Stimulated activated naive CD8-positive, alpha-beta T cell treated with anti-CD3 and anti-CD28 coated beads, Interleukin-15, Interleukin-2, amounts not matched to agents 100 U/mL and 50 U/mL, for 24 hours (primary cell): Measurements from ENCODE around the gene CEP112.
A peak's percentile ranks its signal among the peaks of the same experiment; 100 is the strongest.
"Not testable (repeated sequence)": the region's sequence is repeated elsewhere in the genome, so short reads cannot be mapped to it uniquely, and the experiment has no call there.

ENCODE experiments used
- ATAC-seq: fragments of 150-1000 bp; cut with Tn5 transposase; one replicate; pipeline ENCODE4 v1.10.0; 2021
- DNase-seq: peaks from one replicate; pipeline ENCODE4 v3.0.0; 2021

CEP112 gene

GRCh38 chr17:65684631-65685030 lies 507.3 kb downstream of the CEP112 start:
- DNase-seq (no peak), ATAC-seq (no peak)

DNA sequence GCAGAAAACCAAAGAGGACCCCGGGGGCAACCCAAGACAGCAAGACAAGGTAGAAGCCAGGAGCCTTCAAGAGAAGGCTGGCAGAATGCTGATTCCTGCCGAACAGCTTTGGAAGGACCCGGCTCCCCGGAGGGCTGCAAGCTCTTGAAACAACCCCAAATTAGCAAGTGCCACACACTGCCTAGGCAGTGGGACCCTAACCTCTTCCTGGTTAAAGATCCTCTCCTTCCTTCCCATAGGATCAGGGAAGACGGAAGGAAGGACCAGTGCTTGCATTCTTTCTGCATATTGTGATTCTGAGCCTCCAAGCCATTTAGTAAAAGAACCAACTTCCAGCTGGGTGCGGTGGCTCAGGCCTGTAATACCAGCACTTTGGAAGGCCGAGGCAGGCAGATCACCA lies 508.5 kb downstream of the CEP112 start:
- no peak for DNase-seq
- ATAC-seq: no peak

DNA sequence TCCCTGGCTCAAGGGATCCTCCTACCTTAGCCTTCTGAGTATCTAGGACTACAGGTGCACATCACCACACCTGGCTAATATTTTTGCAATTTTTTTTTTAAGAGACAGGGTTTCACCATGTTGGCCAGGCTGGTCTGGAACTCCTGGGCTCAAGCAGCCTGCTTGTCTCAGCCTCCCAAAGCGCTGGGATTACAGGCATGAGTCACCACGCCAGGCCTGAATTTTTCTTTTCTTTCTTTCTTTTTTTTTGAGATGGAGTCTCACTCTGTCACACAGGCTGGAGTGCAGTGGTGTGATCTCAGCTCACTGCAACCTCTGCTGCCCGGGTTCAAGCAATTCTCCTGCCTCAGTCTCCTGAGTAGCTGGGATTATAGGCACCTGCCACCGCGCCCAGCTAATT lies 510.2 kb downstream of the CEP112 start:
- ATAC-seq, DNase-seq: not testable (repeated sequence)

- no peak for DNase-seq
- no peak for ATAC-seq
Measured at GRCh38 chr17:65679165-65679845, 512.6 kb downstream of the CEP112 start.

DNA sequence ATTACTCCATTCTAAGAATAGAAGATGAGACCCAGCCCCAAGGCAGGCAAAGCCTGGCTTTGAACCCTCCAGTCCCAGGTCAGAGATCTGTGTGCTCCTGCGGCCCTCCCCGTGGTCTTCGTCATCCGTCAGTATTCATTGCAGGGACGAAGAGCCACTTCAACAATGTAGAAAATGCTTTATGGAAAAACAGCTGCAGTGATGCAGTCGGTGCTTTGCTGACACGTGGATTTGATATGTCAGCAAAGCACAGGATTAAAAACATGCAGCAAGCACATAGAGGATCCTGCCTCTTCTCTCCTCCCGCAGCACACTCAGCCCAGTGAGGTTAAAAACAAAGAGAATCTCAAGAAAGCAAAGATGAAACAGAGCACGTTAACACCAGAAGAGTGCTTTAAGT lies 513.4 kb downstream of the CEP112 start:
- no peak for DNase-seq
- no peak for ATAC-seq

DNA sequence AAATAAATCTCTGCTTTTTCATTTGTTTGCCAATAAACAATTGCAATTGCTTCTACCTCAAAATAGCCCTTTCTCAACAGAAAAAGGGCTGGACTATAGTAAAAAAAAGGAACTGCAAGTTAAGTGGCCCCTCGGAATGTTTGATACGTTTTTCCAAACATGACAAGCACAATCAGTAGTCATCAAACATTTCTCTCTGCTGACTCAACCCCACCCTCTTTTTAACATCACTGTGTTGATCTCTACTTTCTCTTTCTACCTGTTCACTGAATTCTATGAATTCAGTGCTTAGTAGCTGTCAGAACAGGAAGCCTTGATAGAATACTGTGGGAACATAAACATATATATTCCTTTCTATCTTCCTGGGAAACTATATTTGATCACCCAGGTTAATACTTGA lies 514.0 kb downstream of the CEP112 start:
- DNase-seq: no peak
- ATAC-seq: no peak

DNA sequence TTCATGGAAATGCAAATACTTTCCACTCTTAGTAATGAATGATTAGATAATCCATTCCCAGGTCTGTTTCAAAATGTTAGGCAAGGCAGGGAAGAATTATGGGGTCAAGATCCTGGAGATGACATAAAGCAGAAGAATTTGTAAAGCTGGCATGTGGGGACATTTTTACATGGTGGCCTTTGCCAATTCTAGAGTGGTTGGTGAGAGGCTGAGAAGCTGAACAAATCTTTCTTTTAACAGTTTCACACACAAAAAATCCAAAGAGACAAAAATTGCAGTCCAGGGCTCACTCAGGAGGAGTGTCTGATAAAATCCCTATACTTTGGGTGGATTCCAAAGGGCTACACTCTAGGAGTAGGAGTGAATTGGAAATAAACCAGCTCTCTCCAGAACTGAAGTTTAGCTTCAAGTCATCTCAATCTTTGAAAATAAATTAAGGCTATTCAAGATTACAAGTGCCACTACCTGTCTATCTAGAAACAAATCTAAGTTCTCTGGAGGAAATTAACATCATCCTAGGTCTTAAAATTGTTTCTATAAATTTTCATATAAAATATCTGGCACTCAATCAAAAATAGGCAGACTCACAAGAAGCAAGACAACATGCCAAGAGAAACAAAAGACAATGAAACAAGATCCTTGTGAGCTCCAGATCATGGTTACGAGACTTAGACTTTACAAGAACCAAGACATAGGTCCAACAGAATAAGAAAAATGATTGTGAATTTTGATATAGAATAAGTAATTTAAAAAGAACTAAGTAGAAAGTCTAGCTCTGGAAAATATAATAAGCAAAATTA lies 517.5 kb downstream of the CEP112 start:
- no peak for ATAC-seq
- no peak for DNase-seq

GRCh38 chr17:65670667-65671371 lies 521.1 kb downstream of the CEP112 start:
- DNase-seq: no peak
- ATAC-seq: no peak

DNA sequence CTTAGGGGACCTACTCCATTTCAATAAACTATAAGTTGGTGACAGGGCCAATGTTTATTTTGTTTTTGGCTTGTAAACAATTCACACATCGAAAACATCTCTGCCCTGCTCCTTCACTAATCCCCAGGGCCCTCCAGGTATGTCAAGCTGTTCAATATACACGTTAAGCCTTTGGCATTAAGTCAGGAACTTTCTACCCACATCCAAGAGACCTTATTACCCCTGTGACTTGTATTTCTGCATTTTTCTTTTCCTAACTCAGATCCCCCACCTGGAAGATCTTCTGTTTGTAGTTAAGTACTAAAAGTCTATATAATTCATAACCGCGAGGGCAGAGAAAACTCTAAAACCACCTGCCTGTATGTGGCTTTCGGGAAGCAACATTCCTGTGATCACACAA lies 523.7 kb downstream of the CEP112 start:
- ATAC-seq (no peak), DNase-seq (no peak)

GRCh38 chr17:65667656-65668055 lies 524.3 kb downstream of the CEP112 start:
- ATAC-seq (no peak), DNase-seq (no peak)

- ATAC-seq (no peak), DNase-seq (no peak)
Measured at GRCh38 chr17:65666876-65667321, 525.0 kb downstream of the CEP112 start.

GRCh38 chr17:65665966-65666365 lies 526.0 kb downstream of the CEP112 start:
- DNase-seq (no peak), ATAC-seq (no peak)

DNA sequence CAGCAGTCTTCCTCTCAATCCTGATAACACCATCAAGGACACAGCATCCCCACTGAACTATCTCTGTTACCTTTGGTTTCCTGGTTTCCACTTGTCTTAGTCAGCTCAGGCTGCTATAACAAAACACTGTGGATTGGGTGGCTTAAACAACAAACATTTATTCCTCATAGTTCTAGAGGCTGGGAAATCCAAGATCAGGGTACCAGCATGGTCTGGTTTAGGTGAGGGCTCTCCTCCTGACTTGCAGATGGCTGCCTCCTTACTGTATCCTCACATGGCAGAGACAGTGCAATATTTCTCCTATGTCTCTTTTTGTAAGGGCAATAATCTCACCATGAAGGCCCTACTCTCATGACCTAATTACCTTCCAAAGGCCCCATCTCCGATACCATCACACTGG lies 527.2 kb downstream of the CEP112 start:
- no peak for ATAC-seq
- DNase-seq: no peak

DNA sequence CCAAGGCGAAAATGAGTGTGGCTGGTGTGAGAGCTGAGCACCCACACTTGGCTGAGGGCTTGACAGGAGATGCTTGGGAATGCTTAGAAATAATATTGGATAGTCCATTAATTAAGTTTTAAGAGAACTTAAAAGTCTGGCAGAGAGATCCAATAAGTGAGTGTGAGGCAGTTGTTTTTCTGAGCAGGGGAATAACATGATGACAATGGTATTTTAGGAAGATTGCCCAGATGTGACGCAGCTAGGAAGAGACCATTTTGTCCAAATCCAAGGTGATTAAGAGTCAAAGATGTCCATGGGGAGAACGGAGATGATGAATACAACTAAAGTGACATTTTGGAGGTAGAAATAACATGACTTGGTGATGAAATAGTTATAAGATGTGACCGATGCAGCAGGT lies 527.7 kb downstream of the CEP112 start:
- DNase-seq: no peak
- no peak for ATAC-seq

- no peak for DNase-seq
- ATAC-seq: no peak
Measured at GRCh38 chr17:65662196-65662595, 529.7 kb downstream of the CEP112 start.

- no peak for DNase-seq
Measured at GRCh38 chr17:65660947-65661346, 531.0 kb downstream of the CEP112 start.

DNA sequence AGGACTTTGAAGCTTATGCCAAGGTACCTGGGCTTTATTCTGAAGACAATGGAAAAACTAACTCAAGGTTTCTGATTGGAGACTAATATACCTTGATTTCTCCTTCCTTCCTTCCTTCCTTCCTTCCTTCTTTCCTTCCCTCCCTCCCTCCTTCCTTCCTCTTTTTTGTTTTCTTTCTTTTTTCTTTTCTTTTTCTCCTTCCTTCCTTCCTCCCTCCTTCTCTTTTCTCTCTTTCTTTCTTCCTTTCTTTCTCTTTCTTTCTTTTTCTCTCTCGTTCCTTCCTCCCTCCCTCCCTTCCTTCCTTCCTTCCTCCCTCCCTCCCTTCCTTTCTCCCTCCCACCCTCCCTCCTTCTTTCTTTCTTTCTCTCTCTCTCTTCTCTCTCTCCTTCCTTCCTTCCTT lies 531.9 kb downstream of the CEP112 start:
- DNase-seq (no peak), ATAC-seq (no peak)

More at GRCh38 chr17:65660947-65661346, 531.0 kb downstream of the CEP112 start:
- ATAC-seq: no peak

- DNase-seq (no peak), ATAC-seq (no peak)
Measured at GRCh38 chr17:65659512-65659911, 532.4 kb downstream of the CEP112 start.

DNA sequence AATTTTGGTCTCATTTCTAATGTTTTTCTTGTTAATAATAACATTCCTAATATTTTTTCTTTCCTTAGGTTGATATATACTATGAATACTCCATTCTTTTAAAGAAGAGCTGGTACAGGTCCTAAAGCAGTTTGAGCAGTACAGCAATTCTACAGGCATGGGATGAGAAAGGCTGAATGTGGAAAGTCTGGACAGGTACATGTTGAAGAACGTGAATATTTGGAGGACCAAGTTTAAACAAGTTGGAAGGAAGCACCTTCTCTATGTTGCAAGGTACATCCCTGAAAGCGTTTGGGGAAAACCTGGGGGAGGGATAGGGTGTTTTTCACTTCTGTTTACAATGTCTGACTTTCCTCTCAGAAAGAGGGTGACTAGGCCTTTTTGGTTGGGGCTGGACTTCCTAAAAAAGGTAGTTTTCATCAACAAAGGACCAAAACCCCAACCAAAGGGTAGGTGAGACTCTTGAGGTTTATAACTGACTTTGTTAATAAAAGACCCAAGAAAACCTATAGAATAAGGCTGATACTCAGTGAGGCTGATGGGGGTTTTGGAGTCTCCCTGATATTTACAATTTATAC lies 534.6 kb downstream of the CEP112 start:
- no peak for DNase-seq
- ATAC-seq: no peak

DNA sequence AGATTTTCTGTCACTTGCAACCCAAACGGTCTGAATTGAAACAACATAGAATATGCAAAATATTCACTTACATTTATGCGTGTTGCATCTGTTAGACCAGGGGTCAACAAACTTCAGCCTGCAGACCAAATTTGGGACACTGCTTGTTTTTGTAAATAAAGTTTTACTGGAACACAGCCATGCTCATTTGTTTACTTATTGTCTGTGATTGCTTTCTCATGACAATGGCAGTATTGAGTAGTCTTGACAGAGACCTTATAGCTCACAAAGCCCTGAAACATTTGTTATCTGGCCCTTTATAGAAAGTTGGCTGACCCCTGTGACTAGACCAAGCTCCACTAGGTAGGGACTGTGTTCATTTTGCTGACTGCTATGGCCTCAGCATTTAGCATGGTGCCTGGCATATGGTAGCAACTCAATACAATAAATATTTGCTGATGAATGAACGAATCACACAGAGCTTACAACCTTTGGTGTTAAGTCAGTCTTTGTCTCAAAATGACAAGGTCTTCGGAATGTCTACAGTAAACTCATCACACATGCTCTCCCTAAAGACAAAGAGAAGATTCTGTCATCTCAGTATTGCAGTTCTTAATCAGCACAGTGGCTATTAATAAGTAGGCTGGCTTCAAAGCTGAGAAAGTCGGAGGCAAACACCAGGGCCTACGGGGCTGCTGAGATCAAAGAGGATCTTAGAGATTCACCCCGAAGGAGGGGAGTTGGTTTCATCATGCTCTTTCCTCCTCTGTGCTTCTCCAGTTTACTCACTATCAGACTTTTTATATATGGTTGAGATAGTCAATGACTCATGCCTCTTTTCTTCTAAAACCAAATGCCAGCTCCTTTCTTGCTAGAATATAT lies 535.3 kb downstream of the CEP112 start:
- DNase-seq (peak; percentile 21), ATAC-seq (peak; percentile 97)

DNA sequence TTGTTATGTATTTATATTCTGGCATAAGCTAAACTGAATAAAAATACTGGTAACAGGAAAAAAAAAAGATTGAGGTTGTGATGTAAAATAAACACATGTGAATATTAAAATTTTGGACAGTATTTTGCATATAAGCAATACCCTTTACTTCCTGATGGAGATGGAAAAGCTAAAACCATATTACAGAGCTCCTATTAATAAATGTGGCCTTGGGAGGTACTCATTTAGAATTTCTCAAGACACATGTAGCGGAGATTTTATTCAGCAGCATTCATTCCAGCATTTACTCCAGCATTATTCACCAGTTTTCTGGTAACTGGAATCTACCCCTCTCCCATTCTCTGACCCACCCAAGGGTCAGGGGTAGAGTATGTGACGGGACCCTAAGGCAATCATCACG lies 536.2 kb downstream of the CEP112 start:
- ATAC-seq: no peak
- DNase-seq: no peak

- DNase-seq: no peak
- no peak for ATAC-seq
Measured at GRCh38 chr17:65644545-65644944, 547.4 kb downstream of the CEP112 start.
